Stimulated activated naive CD4-positive, alpha-beta T cell (primary cell): Measurements from ENCODE around the gene CACNA1I.
A peak's percentile ranks its signal among the peaks of the same experiment; 100 is the strongest.

Experiments used
- DNase-seq, 6 experiments: peaks; one replicate each; lab custom pipeline; 2025; lab: John Stamatoyannopoulos, UW

The CACNA1I gene

DNA sequence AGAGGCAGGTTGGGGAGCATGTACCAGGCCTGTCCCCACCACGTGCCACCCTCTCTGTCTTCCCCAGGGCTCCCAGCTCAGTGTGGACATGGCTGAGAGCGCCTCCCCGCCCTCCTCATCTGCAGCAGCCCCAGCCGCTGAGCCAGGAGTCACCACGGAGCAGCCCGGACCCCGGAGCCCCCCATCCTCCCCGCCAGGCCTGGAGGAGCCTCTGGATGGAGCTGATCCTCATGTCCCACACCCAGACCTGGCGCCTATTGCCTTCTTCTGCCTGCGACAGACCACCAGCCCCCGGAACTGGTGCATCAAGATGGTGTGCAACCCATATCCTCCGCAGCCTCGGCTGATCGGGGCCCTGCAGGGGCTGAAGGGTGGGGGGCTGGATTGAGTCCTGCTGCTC is at the start of gene CACNA1I:
CACNA1I (plus strand) TSS at position 89 of the 400 bp plus-strand sequence; CDS start at position 89, 0 bp downstream.
- no peak for DNase-seq

- DNase-seq, result peak in 1 of 6 experiments; percentile 26
Measured at GRCh38 chr22:39521106-39521885, 49.3 kb upstream of the CACNA1I start.

DNA sequence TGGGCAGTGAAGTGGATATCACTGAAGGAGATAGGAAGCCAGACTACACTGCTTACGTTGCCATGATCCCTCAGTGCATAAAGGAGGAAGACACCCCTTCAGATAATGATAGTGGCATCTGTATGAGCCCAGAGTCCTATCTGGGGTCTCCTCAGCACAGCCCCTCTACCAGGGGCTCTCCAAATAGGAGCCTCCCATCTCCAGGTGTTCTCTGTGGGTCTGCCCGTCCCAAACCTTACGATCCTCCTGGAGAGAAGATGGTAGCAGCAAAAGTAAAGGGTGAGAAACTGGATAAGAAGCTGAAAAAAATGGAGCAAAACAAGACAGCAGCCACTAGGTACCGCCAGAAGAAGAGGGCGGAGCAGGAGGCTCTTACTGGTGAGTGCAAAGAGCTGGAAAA is 48.5 kb upstream of the CACNA1I start:
- DNase-seq, result peak in 1 of 6 experiments; percentile 32

- DNase-seq, result peak in 1 of 6 experiments; percentile 34
Measured at GRCh38 chr22:39522567-39523300, 47.8 kb upstream of the CACNA1I start.

DNA sequence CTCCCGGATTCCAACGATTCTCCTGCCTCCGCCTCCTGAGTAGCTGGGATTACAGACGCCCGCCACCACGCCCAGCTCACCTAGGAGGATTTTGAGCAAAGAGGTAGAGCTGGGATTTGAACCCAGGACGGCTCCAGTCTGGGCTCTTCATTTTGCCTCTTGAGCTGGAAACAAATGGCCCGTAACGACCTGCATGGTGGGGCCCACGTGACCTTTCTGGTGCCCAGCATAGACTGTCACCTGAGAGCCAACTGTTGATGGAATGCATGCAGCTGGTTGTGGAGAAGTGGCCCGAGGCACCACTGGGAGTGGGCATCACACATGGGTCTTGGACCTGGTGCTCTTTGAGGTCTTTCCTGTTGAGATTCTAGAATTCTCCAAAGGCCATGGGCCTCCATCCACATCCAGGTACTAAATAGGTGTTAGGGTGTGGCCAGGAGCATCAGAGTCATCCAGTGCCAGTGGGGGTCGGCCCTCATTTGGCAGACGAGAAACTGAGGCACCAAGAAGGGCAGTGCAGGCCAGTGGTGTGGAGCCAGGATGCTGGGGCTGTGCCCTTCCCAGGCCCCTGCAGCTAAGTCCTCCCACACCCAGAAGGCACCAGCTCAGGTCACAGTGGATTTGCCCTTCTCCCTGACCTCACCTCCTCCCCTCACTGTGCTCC is 46.3 kb upstream of the CACNA1I start:
- DNase-seq, result no peak

DNA sequence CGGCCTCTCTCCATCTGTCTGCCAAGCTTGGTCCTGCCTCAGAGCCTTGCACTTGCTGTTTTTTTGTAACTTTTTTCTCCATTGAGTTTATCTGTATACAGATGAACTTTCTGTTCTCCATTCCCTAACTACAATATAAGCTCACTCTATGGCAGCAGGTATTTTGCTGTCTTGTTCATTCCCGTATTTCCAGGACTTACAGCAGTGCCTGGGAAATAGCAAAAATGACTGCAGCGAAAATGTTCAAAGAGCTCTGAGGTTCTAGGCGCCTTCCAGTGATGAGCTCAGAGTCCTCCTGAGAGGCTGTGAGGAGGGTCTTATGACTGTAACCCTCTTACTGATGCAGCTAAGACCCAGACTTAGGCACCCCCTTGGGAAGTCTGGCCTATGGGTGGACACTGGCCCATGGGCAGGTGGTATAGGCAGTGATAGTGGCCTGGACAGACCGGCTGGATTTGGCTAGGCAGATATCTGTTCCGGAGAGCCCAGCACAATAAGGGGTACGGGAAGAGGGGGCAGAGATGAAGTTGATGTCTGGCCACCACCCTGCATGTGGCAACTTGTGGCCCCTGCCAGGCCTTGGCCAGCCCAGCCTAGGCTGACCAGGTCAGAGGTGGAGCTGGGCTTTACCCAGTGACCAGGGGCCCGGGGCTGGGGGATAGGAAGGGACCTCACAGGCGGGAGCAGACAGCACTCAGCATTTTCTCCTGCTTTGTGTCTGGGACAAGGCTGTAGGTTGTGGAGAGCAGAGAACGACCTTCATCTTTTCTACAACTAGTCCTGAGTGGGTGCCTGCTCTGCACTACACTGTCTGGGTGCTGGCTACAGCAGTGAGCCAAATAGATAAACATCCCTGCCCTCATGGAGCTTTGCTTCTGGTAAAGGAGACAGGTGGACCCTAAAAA is 45.5 kb upstream of the CACNA1I start:
- DNase-seq, result no peak

- no peak for DNase-seq
Measured at GRCh38 chr22:39525658-39525975, 44.9 kb upstream of the CACNA1I start.

GRCh38 chr22:39526736-39527171 is 43.8 kb upstream of the CACNA1I start:
- DNase-seq, result peak in 3 of 6 experiments; percentile 14 to 21 (median 17)

DNA sequence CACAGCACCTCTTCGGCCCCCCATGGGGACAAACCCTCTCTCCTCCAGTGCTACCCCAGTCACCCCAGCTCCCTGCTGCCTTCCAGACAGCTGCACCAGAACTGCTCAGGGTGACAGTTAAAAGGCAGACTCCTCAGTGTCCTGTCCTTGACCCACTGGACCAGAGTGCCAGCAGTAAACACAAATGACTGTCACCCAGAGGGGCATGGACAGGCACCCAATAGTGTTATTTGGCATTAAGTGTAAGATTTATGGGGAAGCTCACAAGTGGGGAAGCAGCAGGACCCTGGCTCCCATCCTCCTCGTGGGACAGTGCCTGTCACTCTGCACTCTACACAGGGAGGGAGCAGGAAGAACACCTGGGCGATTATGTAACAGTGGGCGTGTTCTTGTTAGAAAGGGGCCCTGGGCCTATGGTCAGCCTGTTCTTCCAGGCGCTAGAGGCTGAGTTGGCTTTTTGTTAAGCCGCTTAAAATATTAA is 43.0 kb upstream of the CACNA1I start:
- no peak for DNase-seq

GRCh38 chr22:39528080-39528661 is 42.4 kb upstream of the CACNA1I start:
- DNase-seq, result no peak

- DNase-seq, result peak; percentile 83 to 92 (median 88)
Measured at GRCh38 chr22:39528681-39529486, 41.7 kb upstream of the CACNA1I start.

DNA sequence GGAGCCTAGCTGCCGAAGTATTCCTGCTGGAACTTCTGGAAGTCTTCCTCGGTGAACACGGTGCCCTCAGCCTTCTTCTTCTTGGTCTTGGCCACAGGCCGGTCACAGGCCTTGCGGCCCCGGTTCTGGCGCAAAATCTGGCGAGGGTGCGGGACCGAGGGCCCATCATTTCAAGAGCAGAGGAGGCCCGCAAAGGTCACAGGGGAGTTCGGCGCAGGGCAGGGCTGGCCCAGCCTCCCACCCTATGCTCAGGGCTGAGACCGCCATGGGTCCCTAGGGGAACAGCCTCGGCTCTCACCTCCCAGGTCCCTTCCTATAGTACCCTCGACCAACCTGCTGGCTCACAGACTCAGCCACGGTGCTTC is 41.1 kb upstream of the CACNA1I start:
- DNase-seq, result no peak

DNA sequence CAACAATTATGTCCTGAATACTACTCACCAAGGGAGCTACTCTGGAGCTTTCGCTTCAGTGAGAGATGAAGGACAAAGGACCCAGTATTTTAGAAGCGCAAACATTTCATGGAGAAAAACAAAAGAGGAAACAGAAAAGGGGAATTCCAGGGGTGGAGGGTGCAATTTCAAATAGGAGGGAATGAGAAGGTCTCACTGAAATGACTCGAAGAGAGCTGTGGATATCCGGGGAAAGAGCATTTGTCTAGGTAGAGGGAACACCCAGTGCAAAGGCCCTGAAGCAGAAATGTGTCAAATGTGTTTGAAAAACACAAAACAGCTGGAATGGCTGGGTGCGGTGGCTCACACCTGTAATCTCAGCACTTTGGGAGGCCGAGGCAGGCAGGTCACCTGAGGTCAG is 40.4 kb upstream of the CACNA1I start:
- no peak for DNase-seq

GRCh38 chr22:39530692-39531331 is 39.7 kb upstream of the CACNA1I start:
- peak in 4 of 6 experiments; percentile 11 to 30 (median 20) for DNase-seq

GRCh38 chr22:39532215-39533073 is 38.1 kb upstream of the CACNA1I start, which contains the start of gene RPS19BP1:
Gene RPS19BP1 (minus strand): TSS chr22:39532748. CDS start chr22:39532738, 10 bp downstream.
- DNase-seq, result peak; percentile 95 to 100 (median 99)

DNA sequence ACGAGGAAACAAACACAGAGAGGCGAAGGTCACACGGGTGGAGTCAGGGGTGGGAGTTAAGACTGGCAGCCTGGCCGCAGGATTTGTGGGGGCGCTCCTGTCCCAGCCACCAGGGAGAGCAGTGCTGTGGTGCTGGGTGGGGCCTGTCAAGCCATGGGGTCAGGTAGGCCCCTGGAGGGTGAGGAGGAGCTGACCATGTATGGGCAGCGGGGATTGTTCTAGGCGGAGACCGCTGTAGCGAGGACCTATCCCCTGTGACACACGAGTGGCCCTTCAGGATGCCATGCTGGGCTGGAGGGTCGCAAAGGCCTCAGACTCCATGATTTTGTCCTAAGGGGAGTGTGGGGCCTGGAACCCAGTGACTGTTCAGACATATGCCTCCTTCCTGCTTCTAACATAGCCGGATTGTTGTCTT is 36.5 kb upstream of the CACNA1I start:
- no peak for DNase-seq

GRCh38 chr22:39534591-39535356 is 35.8 kb upstream of the CACNA1I start:
- peak; percentile 55 to 82 (median 72) for DNase-seq

- DNase-seq, result no peak
Measured at GRCh38 chr22:39535357-39535725, 35.2 kb upstream of the CACNA1I start.
